K562 (cell line): ENCODE results near the gene OPRL1. TPM values are rescaled to one million over a fixed set of nuclear protein-coding genes. Genes with fewer than 3 reads are reported as not detected.

Source experiments
- ATAC-seq: fragments of 200-7000 bp; cut with Tn5 transposase; 3 replicates; pipeline ENCODE4 v1.9.1; 2020; ENCODE audit warnings: moderate library complexity
- BruUV-seq: library from RNA; stranded (reverse); fragments of 400-500 nt; replicated peaks from 2 replicates; lab custom pipeline; 2021; lab: Mats Ljungman, UMichigan
- CTCF ChIA-PET: fragments of 300-600 bp; formaldehyde crosslinking; extraction: SDS; loops from one replicate; lab custom pipeline; 2021; ENCODE audit warnings: low intra/inter-chr PET ratio; lab: Yijun Ruan, JAX
- POLR2A ChIA-PET: fragments of 300-600, 350-650 bp; sonication (Branson Sonifier 250); formaldehyde crosslinking; extraction: SDS; loops from one replicate; lab custom pipeline; 2021; ENCODE audit warnings: antibody characterized with exemption, inconsistent platforms; lab: Yijun Ruan, JAX
- DNase-seq, 4 experiments: peaks; one replicate each; pipeline versions ENCODE4 v3.0.0 to v3.0.0-alpha.2; 2011 to 2018; ENCODE audit warnings: low spot score in 3 of 4, mixed read lengths in 3 of 4; ENCODE audit errors: extremely low read depth in 1 of 4
- FAIRE-seq: peaks from 2 replicates; lab custom pipeline; 2011; peaks lifted over from hg19 to GRCh38; lab: Jason Lieb, UNC
- H2AFZ ChIP-seq: 2 replicates; pipeline ENCODE4 v1.6.0; 2011; ENCODE audit warnings: low read depth, low read length, control low read depth, inconsistent platforms
- H3K27ac ChIP-seq: fragments of 200-600 bp; 3 replicates; pipeline ENCODE4 v1.8.0; 2011; ENCODE audit warnings: low read depth, mild to moderate bottlenecking, control low read depth, inconsistent platforms, low read length, moderate library complexity, mixed read lengths; ENCODE audit errors: extremely low read depth
- H3K27me3 ChIP-seq, 2 experiments: fragments of 300-600 bp in 1 of 2; 2 replicates in 1 of 2; 3 replicates in 1 of 2; pipeline versions ENCODE4 v1.6.0 to v1.8.0; 2011; ENCODE audit warnings: inconsistent platforms in 2 of 2, low read length in 2 of 2, mild to moderate bottlenecking in 1 of 2, mixed read lengths in 1 of 2, moderate library complexity in 1 of 2; ENCODE audit not compliant: control insufficient read depth in 2 of 2, insufficient read depth in 2 of 2
- H3K36me3 ChIP-seq: fragments of 300-600 bp; 3 replicates; pipeline ENCODE4 v1.8.0; 2011; ENCODE audit warnings: mild to moderate bottlenecking, low read length, inconsistent platforms; ENCODE audit not compliant: control insufficient read depth, insufficient read depth
- H3K4me1 ChIP-seq, 2 experiments: fragments of 200-600 bp in 1 of 2; replicated peaks in 1 of 2; 2 replicates in 1 of 2; 3 replicates in 1 of 2; pipeline versions ENCODE4 v1.5.1 to v1.8.0; 2011; ENCODE audit warnings: inconsistent platforms in 2 of 2, low read length in 2 of 2, mild to moderate bottlenecking in 1 of 2, mixed read lengths in 1 of 2, moderate library complexity in 1 of 2; ENCODE audit not compliant: control insufficient read depth in 2 of 2, insufficient read depth in 2 of 2
- H3K4me2 ChIP-seq: 2 replicates; pipeline ENCODE4 v1.6.1; 2011; ENCODE audit warnings: low read length, control low read depth, inconsistent platforms, mixed read lengths; ENCODE audit not compliant: insufficient read depth
- H3K4me3 ChIP-seq: fragments of 200-600 bp; sonication (generic), shearing (Covaris generic); 2 replicates; pipeline ENCODE4 v1.5.1; 2016; ENCODE audit warnings: control low read depth, inconsistent platforms
- H3K79me2 ChIP-seq: fragments of 200-600 bp; 3 replicates; pipeline ENCODE4 v1.8.0; 2011; ENCODE audit warnings: low read length, inconsistent platforms; ENCODE audit not compliant: control insufficient read depth, insufficient read depth
- H3K9ac ChIP-seq, 2 experiments: 2 replicates each; pipeline versions ENCODE4 v1.6.0 to v1.6.1; 2011; ENCODE audit warnings: low read depth in 2 of 2, low read length in 2 of 2, control low read depth in 1 of 2, inconsistent platforms in 1 of 2, mild to moderate bottlenecking in 1 of 2, mixed read lengths in 1 of 2; ENCODE audit not compliant: insufficient read depth in 1 of 2
- H3K9me1 ChIP-seq: one replicate; pipeline ENCODE4 v1.6.0; 2011; ENCODE audit warnings: inconsistent platforms, mild to moderate bottlenecking, low read length, moderate library complexity; ENCODE audit not compliant: control insufficient read depth, insufficient read depth
- H3K9me3 ChIP-seq: replicated peaks from 2 replicates; pipeline ENCODE4 v1.5.1; 2011; ENCODE audit warnings: low read depth, low read length, inconsistent platforms; ENCODE audit not compliant: control insufficient read depth, insufficient read depth
- H4K20me1 ChIP-seq: replicated peaks from 2 replicates; pipeline ENCODE4 v1.6.1; 2011; ENCODE audit warnings: low read length, inconsistent platforms, mixed read lengths; ENCODE audit not compliant: control insufficient read depth, insufficient read depth
- ATF2 ChIP-seq: sonication (generic); formaldehyde crosslinking; IDR thresholded peaks from 2 replicates; pipeline ENCODE4 v1.8.1; 2022; ENCODE audit warnings: missing genetic modification reagents
- SIN3A ChIP-seq, 2 experiments: fragments of 150-350 bp in 1 of 2; IDR thresholded peaks; 2 replicates each; pipeline ENCODE4 v1.6.1; 2011 to 2016; ENCODE audit warnings: borderline replicate concordance in 2 of 2, low read depth in 2 of 2, low read length in 2 of 2, mild to moderate bottlenecking in 2 of 2, moderate library complexity in 2 of 2; ENCODE audit not compliant: control insufficient read depth in 1 of 2
- ZBTB17 ChIP-seq: fragments of 450-650 bp; formaldehyde crosslinking; IDR thresholded peaks from 2 replicates; pipeline ENCODE4 v1.4.0; 2020; ENCODE audit warnings: mild to moderate bottlenecking
- ZNF57 ChIP-seq: fragments of 450-650 bp; formaldehyde crosslinking; IDR thresholded peaks from 2 replicates; pipeline ENCODE4 v1.4.0; 2020; ENCODE audit warnings: mild to moderate bottlenecking, moderate library complexity
- ZSCAN29 ChIP-seq: fragments of 450-650 bp; IDR thresholded peaks from 2 replicates; pipeline ENCODE4 v1.6.1; 2017
- WGBS: fragments of 100-300 bp; shearing (Covaris generic); methylation state at CpG from one replicate; pipeline ENCODE4 v1.1.6; 2016; ENCODE audit warnings: low coverage, mixed read lengths; ENCODE audit not compliant: insufficient coverage; ENCODE audit errors: missing lambda C conversion rate; 5-methylcytosine and 5-hydroxymethylcytosine counted together
- in situ Hi-C: fragments of 300-500 bp; cut with MboI; formaldehyde crosslinking; loops from 4 replicates; pipeline ENCODE4 v1.15.0; 2018; ENCODE audit warnings: inconsistent platforms, mixed read lengths
- intact Hi-C: fragments of 100-400 bp; cut with micrococcal nuclease; formaldehyde crosslinking; loops from 2 replicates; pipeline ENCODE4 v1.14.2; 2022
- polyA plus RNA-seq, 8 experiments: library from polyadenylated mRNA; depleted of rRNA in 4 of 8; stranded (reverse) in 5 of 8; unstranded in 3 of 8; fragments of >200 nt; fragmentation: Nextera tagmentation in 2 of 8; fragmentation: Illumina TruSeq in 1 of 8; extraction: Ambion mirVana in 2 of 8; extraction: Trizol in 1 of 8; gene quantifications; 2 replicates each; pipeline versions ENCODE4 v1.2.1 to v1.2.3, GENCODE V29; 2011 to 2014; ENCODE audit warnings: inconsistent platforms in 1 of 8, missing spikeins in 1 of 8
- total RNA-seq, 7 experiments: library from RNA; depleted of rRNA in 6 of 7; stranded (reverse); fragments of >200 nt in 6 of 7; fragmentation: Illumina TruSeq in 2 of 7; extraction: Trizol in 2 of 7; gene quantifications; 2 replicates each; pipeline versions ENCODE4 v1.2.1 to v1.2.3, GENCODE V29; 2011 to 2021; ENCODE audit warnings: low replicate concordance in 1 of 7
- TF ChIP-seq, protein P1 (sequence below): fragments of 200-600 bp; sonication (generic); IDR thresholded peaks from one replicate; pipeline ENCODE4 v1.6.1; 2012; ENCODE audit warnings: mild to moderate bottlenecking, low read depth, low read length, inconsistent platforms
- TF ChIP-seq, protein P2 (sequence below): fragments of 250-450 bp; sonication (Bioruptor Pico); IDR thresholded peaks from 2 replicates; pipeline ENCODE4 v1.8.0; 2022; ENCODE audit warnings: moderate library complexity, mild to moderate bottlenecking, inconsistent platforms

OPRL1 gene
- total and polyA plus RNA-seq, 9 of the 15 experiments (the other 6 are each of a cell fraction or from before 2014, with no cell fraction given): 0.06 to 0.33 (median 0.11) TPM; not detected in 2

- Histone ChIP-seq H3K4me3 (no peak overlapping the region), H3K27me3 (peaks cover 40 to 84% of the 10 kb centered on the region in 2 experiments; a peak in 4 of 5 replicates), H3K79me2 (no peaks in the 10 kb centered on the region), H3K4me1 (peaks cover 0 to 36% of the 10 kb centered on the region in 2 experiments; a peak in 3 of 5 replicates), H4K20me1 (peaks cover 13% of the 10 kb centered on the region; the same call in 1 of the 2 replicates), H3K4me2 (no peak overlapping the region), H3K9ac (0 out of 4 replicates have a peak overlapping the region, but pooled peaks of 1 of the 2 experiments have one; percentile 4), H3K27ac (no peak overlapping the region), H3K9me3 (no peaks in the 10 kb centered on the region), H3K36me3 (no peaks in the 10 kb centered on the region), H3K9me1 (peaks cover 2% of the 10 kb centered on the region), H2AFZ (no peak overlapping the region)
- intact Hi-C loops: no loop called here
- ChIA-PET CTCF (no interaction called here), POLR2A (interaction anchor here (0.7 kb wide), 1 partner anchor 10 kb away, joined by 3 read pairs; no protein-coding TSS in a partner anchor)
- FAIRE-seq (no peak), DNase-seq (no peak), ATAC-seq (no peak)
- WGBS: 5% methylated on average over 15 of the region's 16 CpGs
- no TSS peak for BruUV-seq
- in situ Hi-C loops: no loop called here
- TF ChIP-seq, protein P1, sequence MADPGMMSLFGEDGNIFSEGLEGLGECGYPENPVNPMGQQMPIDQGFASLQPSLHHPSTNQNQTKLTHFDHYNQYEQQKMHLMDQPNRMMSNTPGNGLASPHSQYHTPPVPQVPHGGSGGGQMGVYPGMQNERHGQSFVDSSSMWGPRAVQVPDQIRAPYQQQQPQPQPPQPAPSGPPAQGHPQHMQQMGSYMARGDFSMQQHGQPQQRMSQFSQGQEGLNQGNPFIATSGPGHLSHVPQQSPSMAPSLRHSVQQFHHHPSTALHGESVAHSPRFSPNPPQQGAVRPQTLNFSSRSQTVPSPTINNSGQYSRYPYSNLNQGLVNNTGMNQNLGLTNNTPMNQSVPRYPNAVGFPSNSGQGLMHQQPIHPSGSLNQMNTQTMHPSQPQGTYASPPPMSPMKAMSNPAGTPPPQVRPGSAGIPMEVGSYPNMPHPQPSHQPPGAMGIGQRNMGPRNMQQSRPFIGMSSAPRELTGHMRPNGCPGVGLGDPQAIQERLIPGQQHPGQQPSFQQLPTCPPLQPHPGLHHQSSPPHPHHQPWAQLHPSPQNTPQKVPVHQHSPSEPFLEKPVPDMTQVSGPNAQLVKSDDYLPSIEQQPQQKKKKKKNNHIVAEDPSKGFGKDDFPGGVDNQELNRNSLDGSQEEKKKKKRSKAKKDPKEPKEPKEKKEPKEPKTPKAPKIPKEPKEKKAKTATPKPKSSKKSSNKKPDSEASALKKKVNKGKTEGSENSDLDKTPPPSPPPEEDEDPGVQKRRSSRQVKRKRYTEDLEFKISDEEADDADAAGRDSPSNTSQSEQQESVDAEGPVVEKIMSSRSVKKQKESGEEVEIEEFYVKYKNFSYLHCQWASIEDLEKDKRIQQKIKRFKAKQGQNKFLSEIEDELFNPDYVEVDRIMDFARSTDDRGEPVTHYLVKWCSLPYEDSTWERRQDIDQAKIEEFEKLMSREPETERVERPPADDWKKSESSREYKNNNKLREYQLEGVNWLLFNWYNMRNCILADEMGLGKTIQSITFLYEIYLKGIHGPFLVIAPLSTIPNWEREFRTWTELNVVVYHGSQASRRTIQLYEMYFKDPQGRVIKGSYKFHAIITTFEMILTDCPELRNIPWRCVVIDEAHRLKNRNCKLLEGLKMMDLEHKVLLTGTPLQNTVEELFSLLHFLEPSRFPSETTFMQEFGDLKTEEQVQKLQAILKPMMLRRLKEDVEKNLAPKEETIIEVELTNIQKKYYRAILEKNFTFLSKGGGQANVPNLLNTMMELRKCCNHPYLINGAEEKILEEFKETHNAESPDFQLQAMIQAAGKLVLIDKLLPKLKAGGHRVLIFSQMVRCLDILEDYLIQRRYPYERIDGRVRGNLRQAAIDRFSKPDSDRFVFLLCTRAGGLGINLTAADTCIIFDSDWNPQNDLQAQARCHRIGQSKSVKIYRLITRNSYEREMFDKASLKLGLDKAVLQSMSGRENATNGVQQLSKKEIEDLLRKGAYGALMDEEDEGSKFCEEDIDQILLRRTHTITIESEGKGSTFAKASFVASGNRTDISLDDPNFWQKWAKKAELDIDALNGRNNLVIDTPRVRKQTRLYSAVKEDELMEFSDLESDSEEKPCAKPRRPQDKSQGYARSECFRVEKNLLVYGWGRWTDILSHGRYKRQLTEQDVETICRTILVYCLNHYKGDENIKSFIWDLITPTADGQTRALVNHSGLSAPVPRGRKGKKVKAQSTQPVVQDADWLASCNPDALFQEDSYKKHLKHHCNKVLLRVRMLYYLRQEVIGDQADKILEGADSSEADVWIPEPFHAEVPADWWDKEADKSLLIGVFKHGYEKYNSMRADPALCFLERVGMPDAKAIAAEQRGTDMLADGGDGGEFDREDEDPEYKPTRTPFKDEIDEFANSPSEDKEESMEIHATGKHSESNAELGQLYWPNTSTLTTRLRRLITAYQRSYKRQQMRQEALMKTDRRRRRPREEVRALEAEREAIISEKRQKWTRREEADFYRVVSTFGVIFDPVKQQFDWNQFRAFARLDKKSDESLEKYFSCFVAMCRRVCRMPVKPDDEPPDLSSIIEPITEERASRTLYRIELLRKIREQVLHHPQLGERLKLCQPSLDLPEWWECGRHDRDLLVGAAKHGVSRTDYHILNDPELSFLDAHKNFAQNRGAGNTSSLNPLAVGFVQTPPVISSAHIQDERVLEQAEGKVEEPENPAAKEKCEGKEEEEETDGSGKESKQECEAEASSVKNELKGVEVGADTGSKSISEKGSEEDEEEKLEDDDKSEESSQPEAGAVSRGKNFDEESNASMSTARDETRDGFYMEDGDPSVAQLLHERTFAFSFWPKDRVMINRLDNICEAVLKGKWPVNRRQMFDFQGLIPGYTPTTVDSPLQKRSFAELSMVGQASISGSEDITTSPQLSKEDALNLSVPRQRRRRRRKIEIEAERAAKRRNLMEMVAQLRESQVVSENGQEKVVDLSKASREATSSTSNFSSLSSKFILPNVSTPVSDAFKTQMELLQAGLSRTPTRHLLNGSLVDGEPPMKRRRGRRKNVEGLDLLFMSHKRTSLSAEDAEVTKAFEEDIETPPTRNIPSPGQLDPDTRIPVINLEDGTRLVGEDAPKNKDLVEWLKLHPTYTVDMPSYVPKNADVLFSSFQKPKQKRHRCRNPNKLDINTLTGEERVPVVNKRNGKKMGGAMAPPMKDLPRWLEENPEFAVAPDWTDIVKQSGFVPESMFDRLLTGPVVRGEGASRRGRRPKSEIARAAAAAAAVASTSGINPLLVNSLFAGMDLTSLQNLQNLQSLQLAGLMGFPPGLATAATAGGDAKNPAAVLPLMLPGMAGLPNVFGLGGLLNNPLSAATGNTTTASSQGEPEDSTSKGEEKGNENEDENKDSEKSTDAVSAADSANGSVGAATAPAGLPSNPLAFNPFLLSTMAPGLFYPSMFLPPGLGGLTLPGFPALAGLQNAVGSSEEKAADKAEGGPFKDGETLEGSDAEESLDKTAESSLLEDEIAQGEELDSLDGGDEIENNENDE: no peak
- TF ChIP-seq, protein P2, sequence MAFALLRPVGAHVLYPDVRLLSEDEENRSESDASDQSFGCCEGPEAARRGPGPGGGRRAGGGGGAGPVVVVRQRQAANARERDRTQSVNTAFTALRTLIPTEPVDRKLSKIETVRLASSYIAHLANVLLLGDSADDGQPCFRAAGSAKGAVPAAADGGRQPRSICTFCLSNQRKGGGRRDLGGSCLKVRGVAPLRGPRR (CRISPR knock-in tag): no peak
- TF ChIP-seq ZNF57 (CRISPR knock-in tag): no peak
- no peak for TF ChIP-seq ZSCAN29
- no peak for TF ChIP-seq ZBTB17 (CRISPR knock-in tag)
- TF ChIP-seq SIN3A (IDR thresholded peaks at IDR 0.05; ENCODE audit: borderline replicate concordance in 2 of 2, control insufficient read depth in 1 of 2, low read depth in 2 of 2, low read length in 2 of 2): no peak
- TF ChIP-seq ATF2 (CRISPR knock-in tag): no peak
These were observed 30.0 kb downstream of the OPRL1 start for GRCh38 chr20:64109831-64110391.
